ENCODE measurements around the gene EHMT2. TPM values are rescaled to one million over a fixed set of nuclear protein-coding genes. Genes with fewer than 3 reads are reported as not detected.

EHMT2 gene
- total and polyA plus RNA-seq, 2 of the 13 experiments (the other 11 are each of a cell fraction or from before 2014, with no cell fraction given) = 55.2 to 69.2 TPM

- TF ChIP-seq HNRNPUL1 (IDR thresholded peaks at IDR 0.05; ENCODE audit: low read depth, low read length) (no peak), ZNF18 (CRISPR knock-in tag; IDR thresholded peaks at IDR 0.05; ENCODE audit: insufficient replicate concordance) (no peak), PAF1 (CRISPR knock-in tag; IDR thresholded peaks at IDR 0.05) (no peak), KDM5A (IDR thresholded peaks at IDR 0.05; ENCODE audit: borderline replicate concordance, low read length) (peak; percentile 71), MLX (CRISPR knock-in tag; IDR thresholded peaks at IDR 0.05) (no peak), ZNF777 (CRISPR knock-in tag; IDR thresholded peaks at IDR 0.05) (no peak), ZNF367 (CRISPR knock-in tag; IDR thresholded peaks at IDR 0.05; ENCODE audit: borderline replicate concordance) (no peak), ASH2L (IDR thresholded peaks at IDR 0.05; ENCODE audit: insufficient read length, low read depth, low read length) (no peak), MXI1 (IDR thresholded peaks at IDR 0.05; ENCODE audit: borderline replicate concordance, low read depth, low read length) (peak; percentile 79; the same call in 1 of the 3 replicates), KLF12 (CRISPR knock-in tag; IDR thresholded peaks at IDR 0.05; ENCODE audit: borderline replicate concordance) (no peak), ZNF768 (CRISPR knock-in tag; IDR thresholded peaks at IDR 0.05) (no peak), ZSCAN21 (CRISPR knock-in tag; IDR thresholded peaks at IDR 0.05; ENCODE audit: borderline replicate concordance) (no peak), CREM (IDR thresholded peaks at IDR 0.05) (no peak), CREM (CRISPR knock-in tag; IDR thresholded peaks at IDR 0.05) (no peak), ZNF484 (CRISPR knock-in tag; IDR thresholded peaks at IDR 0.05; ENCODE audit: borderline replicate concordance, low read depth) (no peak), HMGXB3 (CRISPR knock-in tag; IDR thresholded peaks at IDR 0.05; ENCODE audit: borderline replicate concordance) (no peak), ZBTB49 (CRISPR knock-in tag; IDR thresholded peaks at IDR 0.05; ENCODE audit: borderline replicate concordance) (no peak), POGK (CRISPR knock-in tag; conservative IDR thresholded peaks at IDR 0.05) (0 out of 2 replicates have a peak, but pooled peaks have one; percentile 39)
These were observed at the start of gene EHMT2 (continued) for GRCh38 chr6:31897612-31898382.

Measured in HepG2 (cell line).